MM.1S (cell line): ENCODE results near the gene ZNF484.
"Not testable (repeated sequence)": the region's sequence is repeated elsewhere in the genome, so short reads cannot be mapped to it uniquely, and the experiment has no call there.

Experiments
- DNase-seq: peaks from one replicate; pipeline ENCODE4 v3.0.0-alpha.2; 2015
- H2AFZ ChIP-seq: fragments of 300-600 bp; sonication (generic); 2 replicates; pipeline ENCODE4 v1.6.0; 2016; ENCODE audit warnings: antibody characterized with exemption, low read length
- H3F3A ChIP-seq: fragments of 300-600 bp; sonication (generic); 2 replicates; pipeline ENCODE4 v1.6.1; 2016; ENCODE audit warnings: mild to moderate bottlenecking, antibody characterized with exemption, low read length, moderate library complexity, mixed read lengths; ENCODE audit not compliant: insufficient read depth
- H3K27ac ChIP-seq: fragments of 300-600 bp; sonication (generic); 2 replicates; pipeline ENCODE4 v1.5.1; 2016; ENCODE audit warnings: mild to moderate bottlenecking, low read length
- H3K27me3 ChIP-seq: fragments of 300-600 bp; sonication (generic); replicated peaks from 2 replicates; pipeline ENCODE4 v1.6.0; 2016; ENCODE audit warnings: low read length; ENCODE audit not compliant: insufficient read depth
- H3K36me3 ChIP-seq: fragments of 300-600 bp; sonication (generic); replicated peaks from 2 replicates; pipeline ENCODE4 v1.6.1; 2016; ENCODE audit warnings: mild to moderate bottlenecking, low read length, mixed read lengths; ENCODE audit not compliant: insufficient read depth
- H3K4me1 ChIP-seq: fragments of 300-600 bp; sonication (generic); 2 replicates; pipeline ENCODE4 v1.6.1; 2016; ENCODE audit warnings: low read length, mixed read lengths
- H3K4me2 ChIP-seq: fragments of 300-600 bp; sonication (generic); 2 replicates; pipeline ENCODE4 v1.6.0; 2016; ENCODE audit warnings: low read depth, low read length
- H3K4me3 ChIP-seq: fragments of 300-600 bp; sonication (generic); 2 replicates; pipeline ENCODE4 v1.5.1; 2016; ENCODE audit warnings: low read length, mixed read lengths
- H3K79me2 ChIP-seq: fragments of 300-600 bp; sonication (generic); 2 replicates; pipeline ENCODE4 v1.6.1; 2016; ENCODE audit warnings: mixed run types, low read length, mixed read lengths
- H3K9ac ChIP-seq: fragments of 300-600 bp; sonication (generic); 2 replicates; pipeline ENCODE4 v1.6.1; 2016; ENCODE audit warnings: low read length, mixed read lengths
- H3K9me2 ChIP-seq: fragments of 300-600 bp; sonication (generic); replicated peaks from 2 replicates; pipeline ENCODE4 v1.6.1; 2016; ENCODE audit warnings: mild to moderate bottlenecking, low read length, mixed read lengths; ENCODE audit not compliant: insufficient read depth
- H3K9me3 ChIP-seq: fragments of 300-600 bp; sonication (generic); replicated peaks from 2 replicates; pipeline ENCODE4 v1.6.1; 2016; ENCODE audit warnings: mild to moderate bottlenecking, low read length, mixed read lengths; ENCODE audit not compliant: insufficient read depth
- H4K20me1 ChIP-seq: fragments of 300-600 bp; sonication (generic); 2 replicates; pipeline ENCODE4 v1.6.1; 2016; ENCODE audit warnings: mild to moderate bottlenecking, low read length, moderate library complexity, mixed read lengths; ENCODE audit not compliant: insufficient read depth
- EZH2 ChIP-seq: fragments of 300-600 bp; sonication (generic); optimal IDR thresholded peaks from 2 replicates; pipeline ENCODE3; 2017; ENCODE audit warnings: low read depth, mild to moderate bottlenecking, antibody characterized with exemption, low read length, mixed read lengths
- EZH2phosphoT487 ChIP-seq: fragments of 300-600 bp; sonication (generic); IDR thresholded peaks from 2 replicates; pipeline ENCODE4 v1.6.1; 2018; ENCODE audit warnings: antibody characterized with exemption, low read length
- TF ChIP-seq, protein P1 (sequence below): fragments of 300-600 bp; sonication (generic); IDR thresholded peaks from 2 replicates; pipeline ENCODE4 v1.5.1; 2016; ENCODE audit warnings: antibody characterized with exemption, low read length, mixed read lengths

The ZNF484 gene

DNA sequence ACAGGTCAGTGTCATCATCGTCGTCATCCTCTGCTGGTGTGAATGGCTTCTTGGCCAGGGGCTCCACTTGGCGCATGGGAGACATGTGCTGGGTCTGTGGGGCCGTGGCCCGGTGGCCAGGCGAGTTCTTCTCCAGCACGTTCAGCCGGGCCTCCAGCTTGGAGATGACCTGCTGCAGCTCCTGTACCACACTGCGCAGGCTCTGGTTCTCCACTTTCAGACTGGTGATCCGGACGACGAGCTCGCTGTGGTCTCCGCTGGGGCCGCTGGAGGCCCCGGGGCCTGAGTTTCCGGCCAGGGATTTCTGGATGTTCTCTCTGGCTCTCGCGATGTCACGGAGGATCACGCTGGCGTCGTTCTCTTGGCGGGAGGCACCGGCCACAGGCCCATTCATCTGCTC is 40.6 kb downstream of the ZNF484 start:
- Histone ChIP-seq H2AFZ (no peak overlapping the region), H3K4me1 (no peaks in the 10 kb centered on the region), H3K27ac (no peak overlapping the region), H3K36me3 (no peaks in the 10 kb centered on the region; the same call in 1 of the 2 replicates), H3K79me2 (no peaks in the 10 kb centered on the region), H3K9ac (no peak overlapping the region), H3F3A (no peaks in the 10 kb centered on the region), H3K9me3 (no peaks in the 10 kb centered on the region), H3K27me3 (no peaks in the 10 kb centered on the region), H3K4me2 (no peak overlapping the region), H4K20me1 (no peaks in the 10 kb centered on the region), H3K4me3 (no peak overlapping the region), H3K9me2 (no peaks in the 10 kb centered on the region)
- TF ChIP-seq, protein P1, sequence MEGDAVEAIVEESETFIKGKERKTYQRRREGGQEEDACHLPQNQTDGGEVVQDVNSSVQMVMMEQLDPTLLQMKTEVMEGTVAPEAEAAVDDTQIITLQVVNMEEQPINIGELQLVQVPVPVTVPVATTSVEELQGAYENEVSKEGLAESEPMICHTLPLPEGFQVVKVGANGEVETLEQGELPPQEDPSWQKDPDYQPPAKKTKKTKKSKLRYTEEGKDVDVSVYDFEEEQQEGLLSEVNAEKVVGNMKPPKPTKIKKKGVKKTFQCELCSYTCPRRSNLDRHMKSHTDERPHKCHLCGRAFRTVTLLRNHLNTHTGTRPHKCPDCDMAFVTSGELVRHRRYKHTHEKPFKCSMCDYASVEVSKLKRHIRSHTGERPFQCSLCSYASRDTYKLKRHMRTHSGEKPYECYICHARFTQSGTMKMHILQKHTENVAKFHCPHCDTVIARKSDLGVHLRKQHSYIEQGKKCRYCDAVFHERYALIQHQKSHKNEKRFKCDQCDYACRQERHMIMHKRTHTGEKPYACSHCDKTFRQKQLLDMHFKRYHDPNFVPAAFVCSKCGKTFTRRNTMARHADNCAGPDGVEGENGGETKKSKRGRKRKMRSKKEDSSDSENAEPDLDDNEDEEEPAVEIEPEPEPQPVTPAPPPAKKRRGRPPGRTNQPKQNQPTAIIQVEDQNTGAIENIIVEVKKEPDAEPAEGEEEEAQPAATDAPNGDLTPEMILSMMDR: no peak
- no peak for TF ChIP-seq EZH2
- TF ChIP-seq EZH2phosphoT487: no peak
- DNase-seq: no peak

DNA sequence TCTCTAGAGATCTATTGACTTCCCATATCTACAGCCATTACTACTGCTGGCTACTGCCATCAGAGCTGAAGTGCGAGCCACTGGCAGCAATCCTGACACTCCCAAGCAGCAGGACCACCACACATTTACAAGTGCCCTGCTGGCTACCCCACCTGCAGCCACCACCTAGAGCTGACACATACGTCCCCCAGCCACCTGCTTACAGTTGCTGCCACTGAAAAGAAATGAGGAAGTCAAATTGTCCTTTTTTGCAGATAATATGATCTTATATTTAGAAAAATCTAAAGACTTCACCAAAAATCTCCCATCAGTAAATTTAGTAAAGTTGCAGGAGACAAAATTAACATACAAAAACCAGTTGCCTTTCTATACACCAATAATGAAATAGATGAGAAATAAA is 48.4 kb downstream of the ZNF484 start:
- Histone ChIP-seq H3K4me1 (no peaks in the 10 kb centered on the region), H3K36me3 (no peaks in the 10 kb centered on the region), H3K4me2 (no peak overlapping the region), H3K9me2 (no peaks in the 10 kb centered on the region), H3K27me3 (no peaks in the 10 kb centered on the region), H3F3A (no peaks in the 10 kb centered on the region), H3K27ac (no peak overlapping the region), H3K79me2 (no peaks in the 10 kb centered on the region), H3K9ac (no peak overlapping the region), H2AFZ (no peak overlapping the region), H3K9me3 (no peaks in the 10 kb centered on the region), H3K4me3 (no peak overlapping the region), H4K20me1 (no peaks in the 10 kb centered on the region)
- no peak for DNase-seq
- no peak for TF ChIP-seq EZH2
- TF ChIP-seq, protein P1: no peak
- TF ChIP-seq EZH2phosphoT487: no peak

DNA sequence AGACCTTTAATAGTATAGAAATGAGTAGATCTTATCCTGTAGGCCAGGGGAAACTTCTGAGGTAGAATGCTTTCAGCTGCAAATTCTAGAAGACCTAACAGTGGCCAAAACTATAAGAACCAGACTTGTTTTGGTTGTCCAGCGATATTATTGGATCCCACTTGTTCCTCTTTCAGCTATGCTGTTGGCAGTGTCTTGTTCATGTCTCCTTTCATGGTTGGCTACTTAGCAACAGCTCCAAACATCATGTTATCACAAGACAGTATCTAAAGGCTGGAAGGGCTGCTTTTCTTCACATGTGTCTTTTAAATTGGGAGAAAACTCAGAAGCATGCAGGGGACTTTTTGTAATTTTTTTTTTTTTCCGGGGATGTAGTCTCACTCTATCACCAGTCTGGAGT is 52.8 kb downstream of the ZNF484 start:
- not testable (repeated sequence) for H3K4me1 ChIP-seq

DNA sequence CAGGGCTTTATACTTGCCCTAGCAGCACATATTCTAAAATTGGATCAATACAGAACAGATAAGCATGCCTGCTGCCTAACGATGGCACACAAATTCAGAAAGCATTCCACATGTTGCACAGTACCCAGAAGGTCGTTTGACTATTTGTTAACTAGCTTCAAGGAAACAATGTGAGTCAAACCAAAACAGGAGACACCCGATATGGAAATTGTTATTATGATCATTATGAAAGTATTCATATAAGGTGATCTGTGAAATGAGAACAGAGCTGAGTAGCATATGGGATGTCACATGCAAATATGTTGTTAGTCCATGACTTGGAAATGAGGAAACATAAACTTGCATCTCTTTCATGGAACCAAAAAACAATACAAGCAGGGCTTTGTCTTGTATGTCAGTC is 56.9 kb downstream of the ZNF484 start:
- Histone ChIP-seq H4K20me1 (no peaks in the 10 kb centered on the region), H3K9me3 (no peaks in the 10 kb centered on the region), H2AFZ (no peak overlapping the region), H3K9me2 (no peaks in the 10 kb centered on the region), H3K27me3 (no peaks in the 10 kb centered on the region), H3K4me1 (no peaks in the 10 kb centered on the region), H3K27ac (no peak overlapping the region), H3K36me3 (no peaks in the 10 kb centered on the region), H3K4me3 (no peak overlapping the region), H3F3A (no peaks in the 10 kb centered on the region), H3K79me2 (no peaks in the 10 kb centered on the region), H3K9ac (no peak overlapping the region), H3K4me2 (no peak overlapping the region)
- no peak for DNase-seq
- TF ChIP-seq EZH2phosphoT487 (no peak), EZH2 (no peak)
- TF ChIP-seq, protein P1: no peak

More for the DNA sequence above, 52.8 kb downstream of the ZNF484 start:
- H3K4me3 ChIP-seq, H3K27me3 ChIP-seq, DNase-seq, H3K79me2 ChIP-seq, H3K36me3 ChIP-seq, H3K27ac ChIP-seq, H3K4me2 ChIP-seq, H4K20me1 ChIP-seq, H2AFZ ChIP-seq, H3K9me3 ChIP-seq, H3K9ac ChIP-seq, H3K9me2 ChIP-seq, H3F3A ChIP-seq: not testable (repeated sequence)

DNA sequence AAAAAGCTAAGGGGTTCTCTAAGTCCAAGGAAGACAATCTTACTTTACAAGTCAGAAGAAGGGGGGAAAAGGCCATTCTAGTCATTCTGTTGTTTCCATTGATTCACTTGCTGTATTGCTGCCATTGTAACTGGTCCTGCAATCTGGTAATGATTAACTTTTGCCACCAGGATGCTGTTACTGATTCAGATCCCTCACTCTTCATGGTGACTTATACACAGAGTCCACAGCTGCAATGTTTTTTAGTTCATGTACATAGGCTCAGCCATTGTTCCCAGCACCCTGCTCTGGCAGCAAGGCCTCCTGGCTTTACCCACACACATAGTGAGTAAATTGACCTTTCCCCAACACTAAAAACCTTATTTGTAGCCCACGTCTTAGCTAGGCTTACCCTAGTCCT is 57.9 kb downstream of the ZNF484 start:
- H3K4me3 ChIP-seq, H3K27me3 ChIP-seq, H3K27ac ChIP-seq, H3K9me3 ChIP-seq, H3K79me2 ChIP-seq, DNase-seq, H3K4me1 ChIP-seq, H3K4me2 ChIP-seq, H3F3A ChIP-seq, H3K36me3 ChIP-seq, H3K9me2 ChIP-seq, H4K20me1 ChIP-seq, H3K9ac ChIP-seq, H2AFZ ChIP-seq: not testable (repeated sequence)
